ENCODE data around the gene SCAF1.

DNA sequence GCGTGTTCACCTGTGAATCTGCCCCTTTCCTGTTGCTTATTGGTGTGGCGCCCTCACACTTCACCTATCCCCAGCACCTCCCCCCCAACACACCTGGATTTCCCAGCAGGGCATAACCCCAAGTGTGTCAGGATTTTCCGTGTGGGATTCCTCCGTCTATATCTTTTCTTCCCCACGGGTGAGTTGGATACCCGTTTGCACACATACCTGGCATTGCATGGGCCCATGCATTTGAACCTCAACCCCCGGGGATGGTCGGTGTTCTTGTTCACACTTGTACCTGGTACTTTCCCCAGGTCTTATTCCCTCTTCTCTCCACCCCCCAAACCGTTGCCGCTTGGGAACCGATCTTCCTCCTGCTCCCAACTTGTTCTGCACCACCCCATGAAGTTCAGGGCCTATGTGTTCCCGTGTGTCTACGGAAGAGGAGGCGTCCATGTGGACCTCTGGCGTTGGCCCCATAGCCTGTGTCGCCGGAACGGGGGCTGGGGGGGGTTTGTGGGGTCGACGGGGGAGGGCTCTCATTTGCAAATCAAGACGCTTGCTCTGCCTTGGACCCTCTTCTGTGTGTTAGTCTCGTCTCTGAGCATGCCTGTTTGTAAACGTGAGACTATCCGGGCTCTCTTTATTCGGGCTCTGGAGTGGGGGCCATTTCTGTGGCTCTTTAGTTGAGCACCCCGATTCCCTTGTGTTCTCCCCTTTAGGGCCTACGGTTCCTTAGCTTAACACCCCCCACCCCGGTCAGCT is 49.4 kb upstream of the SCAF1 start:
- TF ChIP-seq CTCF (IDR thresholded peaks at IDR 0.05) (no peak), EZH2 (IDR thresholded peaks at IDR 0.05; ENCODE audit: borderline replicate concordance, insufficient read depth, low read depth, low read length, poor library complexity, severe bottlenecking) (no peak)
